GM19452 (cell line): ENCODE measurements around the gene SAMM50.

ENCODE experiments used
- ATAC-seq: cut with Tn5 transposase; IDR thresholded peaks from one replicate; pipeline ENCODE4 v1.9.1; 2021; ENCODE audit not compliant: unreplicated experiment

The SAMM50 gene

DNA sequence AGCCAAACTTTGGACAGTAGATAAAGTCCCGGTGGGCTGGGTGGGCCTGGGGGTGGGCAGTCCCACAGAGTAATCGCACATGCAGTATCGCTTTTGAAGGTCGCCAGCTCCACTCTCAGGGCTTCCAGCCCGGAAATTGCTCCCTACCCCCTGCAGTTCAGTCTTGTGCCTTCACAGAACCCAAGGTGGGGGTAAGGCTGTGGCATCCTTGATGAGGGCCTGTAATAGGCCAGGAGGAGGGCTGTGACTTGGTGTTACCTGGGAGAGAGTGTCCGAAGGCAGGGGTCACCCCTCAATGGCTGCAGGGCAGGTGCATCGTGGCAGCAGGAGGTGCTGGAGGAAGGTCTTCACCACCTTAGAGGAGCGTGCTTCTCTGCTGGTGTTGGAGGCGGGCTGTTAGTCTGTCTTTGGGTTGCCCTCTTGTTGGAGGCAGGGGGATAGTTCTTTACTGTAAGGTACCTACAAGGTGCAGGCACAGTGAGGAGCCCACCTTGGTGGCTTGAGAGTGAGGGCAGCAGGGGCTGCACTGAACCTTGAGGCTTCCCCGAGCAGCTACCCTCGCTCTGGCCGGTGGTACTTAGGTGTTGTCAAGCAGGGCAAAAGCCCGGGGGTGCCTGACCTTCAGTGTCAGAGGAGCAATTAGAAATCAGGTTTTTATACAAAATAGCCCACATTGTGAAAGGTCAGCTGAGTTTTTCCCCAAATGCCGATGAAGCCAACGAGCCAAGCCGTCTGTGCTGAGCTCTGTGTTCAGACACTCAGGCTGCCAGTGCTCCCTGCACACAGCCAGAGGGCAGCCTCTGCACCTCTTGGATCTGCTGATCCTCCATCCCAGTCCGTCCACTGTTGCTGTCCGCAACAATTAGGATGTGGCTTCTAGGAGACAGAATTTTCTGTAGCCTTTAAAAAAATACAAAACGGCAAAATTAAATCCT, 21.9 kb downstream of the SAMM50 start:
- ATAC-seq, result no peak

GRCh38 chr22:43978558-43978957, 23.3 kb downstream of the SAMM50 start:
- no peak for ATAC-seq

DNA sequence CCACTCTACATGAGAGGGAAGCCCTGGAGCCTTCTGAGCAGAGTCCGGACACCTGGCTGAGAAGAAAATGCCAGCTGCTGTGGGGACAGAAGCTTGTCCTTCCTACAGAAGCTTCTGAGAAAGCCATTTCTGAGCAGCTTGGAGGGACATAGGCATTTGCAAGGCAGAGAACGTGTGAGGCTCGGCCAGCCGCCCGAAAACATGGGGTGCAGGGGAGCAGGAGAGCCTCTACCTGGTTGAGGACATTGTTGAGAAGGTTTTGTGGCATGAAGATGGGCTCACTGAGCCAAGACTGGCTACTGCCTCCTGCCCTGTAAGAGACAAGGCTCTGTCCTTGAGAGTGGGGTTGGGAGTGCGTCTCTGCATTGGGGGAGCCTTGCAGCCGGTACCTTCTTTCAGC, 25.3 kb downstream of the SAMM50 start:
- ATAC-seq, result no peak

GRCh38 chr22:43980996-43981395, 25.8 kb downstream of the SAMM50 start:
- no peak for ATAC-seq

GRCh38 chr22:43983808-43984207, 28.6 kb downstream of the SAMM50 start:
- no peak for ATAC-seq

DNA sequence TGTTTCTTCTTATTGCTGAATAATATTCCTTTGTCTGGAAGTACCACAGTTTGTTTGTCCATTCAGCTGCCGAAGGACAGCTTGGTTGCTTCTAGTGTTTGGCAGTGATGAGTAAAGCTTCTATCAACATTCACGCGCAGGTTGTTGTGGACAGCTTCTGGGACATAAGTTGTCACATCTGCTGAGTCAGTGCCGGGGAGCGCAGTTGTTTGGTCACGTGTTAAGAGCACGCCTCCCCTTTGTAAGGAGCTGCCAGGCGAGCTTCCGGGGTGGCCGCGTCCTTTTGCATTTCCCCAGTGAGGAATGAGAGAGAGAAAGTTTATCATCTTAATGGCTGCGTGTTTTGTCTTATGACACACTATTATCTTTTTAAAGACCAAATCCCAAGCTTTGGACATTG, 30.3 kb downstream of the SAMM50 start:
- ATAC-seq, result no peak

DNA sequence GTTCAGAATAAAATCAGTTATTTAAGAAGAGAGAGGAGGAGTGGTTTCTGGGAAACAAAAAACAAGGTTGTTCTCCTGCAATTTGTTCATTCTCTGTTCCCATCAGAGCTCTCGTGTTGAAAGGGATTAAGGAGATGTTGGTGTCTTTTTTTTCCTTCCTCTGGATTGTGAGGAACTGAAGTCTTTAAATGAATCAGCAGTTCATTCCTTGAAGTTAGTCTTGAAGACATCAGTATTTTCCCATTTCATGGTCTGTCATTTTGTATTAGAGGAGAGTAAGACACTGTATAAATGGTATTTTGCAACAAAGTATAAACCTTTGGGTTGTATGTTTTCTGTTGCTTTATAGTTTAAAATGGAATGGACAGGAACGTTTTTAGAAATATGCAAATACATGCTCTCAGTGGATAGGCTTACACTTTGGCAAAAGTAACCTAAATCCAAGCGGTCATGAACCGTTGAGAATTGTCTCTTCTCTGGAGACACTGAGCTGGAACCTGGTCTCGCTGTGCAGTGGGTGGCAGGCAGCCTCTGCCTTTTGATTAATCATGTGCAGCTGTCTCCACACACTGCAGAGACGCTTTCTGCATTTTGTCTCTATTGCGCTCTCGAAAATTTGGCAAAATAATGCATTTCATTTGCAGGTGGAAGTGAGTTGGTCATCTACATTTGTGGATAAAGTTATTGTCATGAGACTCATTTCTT, 33.0 kb downstream of the SAMM50 start:
- ATAC-seq, result no peak

DNA sequence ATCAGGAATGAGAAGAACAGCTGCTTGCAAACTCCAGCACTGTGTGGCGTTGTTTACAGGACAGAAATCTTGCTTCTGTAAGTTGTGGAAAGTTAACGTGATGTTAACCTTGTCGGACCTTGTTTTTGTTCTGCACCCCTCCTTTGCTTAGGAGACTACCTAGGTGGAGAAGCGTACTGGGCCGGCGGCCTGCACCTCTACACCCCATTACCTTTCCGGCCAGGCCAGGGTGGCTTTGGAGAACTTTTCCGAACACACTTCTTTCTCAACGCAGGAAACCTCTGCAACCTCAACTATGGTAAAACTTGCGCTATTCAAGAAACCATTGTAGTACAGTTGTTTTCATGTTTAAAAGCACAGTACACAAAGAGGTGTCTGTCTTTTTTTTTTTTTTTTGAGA, 33.7 kb downstream of the SAMM50 start:
- no peak for ATAC-seq

DNA sequence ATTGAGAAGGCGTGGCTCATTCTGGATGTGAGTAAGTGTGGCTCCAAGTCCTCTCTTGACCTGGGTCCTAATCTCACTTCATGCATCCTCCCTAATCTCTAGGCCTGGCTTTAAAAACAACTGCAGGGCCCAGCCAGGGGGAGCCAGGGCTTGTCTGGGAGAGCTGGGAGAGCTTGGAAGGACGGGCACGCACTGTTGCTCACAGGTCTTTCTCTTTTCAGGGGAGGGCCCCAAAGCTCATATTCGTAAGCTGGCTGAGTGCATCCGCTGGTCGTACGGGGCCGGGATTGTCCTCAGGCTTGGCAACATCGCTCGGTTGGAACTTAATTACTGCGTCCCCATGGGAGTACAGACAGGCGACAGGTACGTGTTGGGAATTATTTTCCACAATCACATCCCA, 34.8 kb downstream of the SAMM50 start:
- ATAC-seq, result no peak

DNA sequence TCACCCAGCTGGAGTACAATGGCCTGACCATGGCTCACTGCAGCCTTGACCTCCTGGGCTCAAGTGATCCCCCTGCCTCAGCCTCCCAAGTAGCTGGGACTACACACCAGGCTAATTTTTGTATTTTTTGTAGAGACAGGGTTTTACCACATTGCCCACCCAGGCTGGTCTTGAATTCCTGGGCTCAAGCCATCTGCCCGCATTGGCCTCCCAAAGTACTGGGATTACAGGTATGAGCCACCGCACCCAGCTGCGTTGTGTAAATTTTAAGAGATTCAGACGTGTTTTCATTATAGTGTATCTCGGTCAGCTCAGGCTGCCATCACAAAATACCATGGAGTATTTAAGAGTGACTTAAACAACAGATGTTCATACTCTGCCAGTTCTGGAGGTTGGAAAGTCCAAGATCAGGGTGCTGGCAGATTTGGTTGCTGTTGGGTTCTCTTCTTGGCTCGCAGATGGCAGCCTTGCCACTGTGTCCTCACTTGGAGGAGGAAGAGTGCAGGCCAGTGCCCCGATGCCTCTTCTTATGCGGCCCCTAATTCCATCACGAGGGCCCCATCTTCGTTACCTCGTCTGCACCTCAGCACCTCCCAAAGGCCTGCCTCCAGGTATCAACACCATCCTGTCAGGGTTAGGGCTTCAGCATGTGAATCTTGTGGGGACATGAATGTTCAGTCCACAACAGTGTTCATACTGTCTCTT, 36.2 kb downstream of the SAMM50 start:
- no peak for ATAC-seq

DNA sequence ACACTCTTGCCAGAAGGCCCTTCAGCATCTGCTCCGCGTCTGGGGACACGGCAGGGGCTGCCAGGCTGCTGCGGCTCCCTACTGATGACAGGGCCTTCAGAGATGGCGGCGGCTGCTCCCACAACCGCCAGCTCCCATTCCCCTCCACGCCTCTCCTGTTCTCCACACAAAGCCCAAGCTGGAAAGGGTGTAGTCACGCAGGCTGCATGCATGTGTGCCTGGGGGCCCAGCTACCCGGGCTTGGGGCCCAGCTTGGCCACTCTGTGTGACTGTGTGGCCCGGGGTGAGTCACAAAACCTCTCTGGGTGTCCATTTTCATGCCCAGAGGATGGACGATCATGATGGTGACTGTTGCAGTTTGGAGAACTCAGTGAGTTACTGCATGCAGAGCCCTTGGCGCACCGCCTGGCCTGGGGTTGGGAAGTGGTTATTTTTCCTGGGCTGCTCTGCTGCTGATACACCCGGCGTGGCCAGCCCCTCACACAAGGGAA, 37.1 kb downstream of the SAMM50 start:
- ATAC-seq, result no peak

DNA sequence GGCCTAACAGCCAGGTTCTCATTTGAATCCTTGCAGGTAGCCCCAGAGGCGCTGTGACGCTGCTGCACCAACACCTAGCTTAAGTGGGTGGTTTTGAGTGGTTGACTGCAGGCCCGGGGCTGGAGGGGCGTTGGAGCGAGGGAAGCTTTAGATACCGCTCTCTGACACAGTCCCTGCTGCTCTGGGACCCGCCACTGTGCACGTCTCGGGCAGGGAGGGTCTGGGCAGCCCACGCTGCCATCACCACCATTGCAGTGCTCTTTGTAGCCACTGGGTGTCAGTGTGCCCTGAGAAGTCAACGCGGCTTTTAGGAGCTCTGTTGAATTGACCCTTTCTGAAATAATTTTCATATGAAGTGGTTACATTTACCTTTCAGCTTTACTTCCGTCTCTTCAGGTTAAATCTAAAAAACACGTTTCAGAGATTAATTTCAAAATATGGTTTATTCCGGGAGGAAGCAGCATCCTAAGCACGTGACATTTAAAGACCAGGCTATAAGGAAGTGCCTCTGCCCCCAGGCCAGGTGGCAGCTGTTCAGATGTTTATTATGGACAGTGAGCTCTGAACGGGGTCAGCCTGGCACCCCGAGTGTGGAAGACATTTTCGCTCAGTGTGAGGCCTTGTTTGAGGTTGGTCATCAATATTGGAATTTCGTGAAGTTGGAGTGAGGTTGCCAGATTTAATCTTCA, 38.0 kb downstream of the SAMM50 start:
- ATAC-seq, result no peak

DNA sequence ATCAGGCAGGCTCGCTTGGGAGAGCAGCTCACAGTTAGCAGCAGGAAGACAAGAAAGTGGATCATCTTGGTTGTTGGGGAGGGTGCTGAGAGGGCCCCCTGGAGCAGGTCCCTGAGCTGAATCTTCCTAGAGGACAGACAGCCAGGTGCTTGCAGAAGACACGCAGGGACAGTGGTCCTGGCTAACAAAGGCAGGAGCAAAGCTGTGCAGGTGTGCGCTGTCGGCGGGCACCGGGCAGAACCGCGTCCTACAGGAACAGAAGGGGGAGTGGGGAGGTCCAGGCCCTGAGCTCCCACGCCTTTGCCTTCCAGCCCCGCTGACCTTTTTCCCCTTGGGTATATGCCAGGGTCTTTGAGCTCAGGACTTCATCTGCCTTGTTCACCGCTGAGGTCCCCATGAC, 38.8 kb downstream of the SAMM50 start:
- no peak for ATAC-seq

DNA sequence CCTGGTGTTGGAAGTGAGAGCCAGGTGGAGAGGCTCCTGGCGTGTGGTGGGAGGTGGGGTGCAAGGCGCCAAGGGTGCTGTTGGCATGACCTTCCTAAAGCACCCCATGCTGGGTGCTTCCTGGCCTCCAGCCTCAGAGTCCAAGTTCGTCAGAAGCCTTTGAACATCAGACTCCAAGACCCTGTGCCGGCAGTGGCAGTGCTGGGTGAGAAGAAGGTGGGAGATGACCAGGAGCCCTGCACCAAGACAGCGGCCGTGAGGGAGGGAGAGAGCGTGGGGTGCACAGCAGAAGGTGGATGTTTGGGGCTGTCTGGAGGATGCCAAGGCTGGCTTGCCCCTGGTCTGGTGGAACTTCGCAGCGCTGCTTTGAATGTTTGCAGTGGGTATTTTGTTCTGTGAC, 39.2 kb downstream of the SAMM50 start:
- no peak for ATAC-seq

GRCh38 chr22:43995057-43995685, 39.9 kb downstream of the SAMM50 start:
- no peak for ATAC-seq

- ATAC-seq, result no peak
Measured at GRCh38 chr22:43995798-43996169, 40.5 kb downstream of the SAMM50 start.

DNA sequence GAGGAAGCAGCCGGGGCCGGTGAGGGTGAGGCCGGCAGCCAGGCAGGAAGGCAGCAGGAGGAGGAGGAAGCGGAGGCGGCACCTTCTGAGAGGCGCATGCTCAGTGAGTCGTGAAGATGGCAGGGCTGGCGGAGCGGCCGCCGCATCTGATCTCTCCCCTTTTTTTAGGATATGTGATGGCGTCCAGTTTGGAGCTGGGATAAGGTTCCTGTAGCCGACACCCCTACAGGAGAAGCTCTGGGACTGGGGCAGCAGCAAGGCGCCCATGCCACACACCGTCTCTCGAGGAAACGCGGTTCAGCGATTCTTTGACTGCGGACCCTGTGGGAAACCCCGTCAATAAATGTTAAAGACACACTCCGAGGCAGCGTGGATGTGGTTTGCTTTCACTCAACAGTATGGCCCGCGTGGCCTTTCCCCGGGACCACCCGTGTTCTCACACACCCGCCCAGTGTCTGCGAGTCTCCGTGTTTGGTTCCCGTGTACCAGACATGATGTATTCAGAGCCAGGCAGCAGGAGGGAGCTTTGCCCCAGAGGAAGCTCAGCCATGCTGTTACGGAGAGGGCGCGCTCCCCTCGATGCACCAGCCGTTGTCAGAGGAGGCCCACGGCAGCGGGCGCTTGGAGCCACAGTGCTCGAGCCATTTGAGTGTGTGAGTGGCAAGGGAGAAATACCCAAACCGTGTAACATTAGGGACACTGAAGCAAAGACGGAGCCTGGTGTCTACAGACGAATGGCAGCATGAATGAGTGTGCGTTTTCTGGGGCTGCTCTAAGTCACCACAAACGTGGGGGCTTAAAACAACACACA, 41.1 kb downstream of the SAMM50 start:
- ATAC-seq, result no peak

GRCh38 chr22:43996981-43997265, 41.7 kb downstream of the SAMM50 start:
- ATAC-seq, result no peak

DNA sequence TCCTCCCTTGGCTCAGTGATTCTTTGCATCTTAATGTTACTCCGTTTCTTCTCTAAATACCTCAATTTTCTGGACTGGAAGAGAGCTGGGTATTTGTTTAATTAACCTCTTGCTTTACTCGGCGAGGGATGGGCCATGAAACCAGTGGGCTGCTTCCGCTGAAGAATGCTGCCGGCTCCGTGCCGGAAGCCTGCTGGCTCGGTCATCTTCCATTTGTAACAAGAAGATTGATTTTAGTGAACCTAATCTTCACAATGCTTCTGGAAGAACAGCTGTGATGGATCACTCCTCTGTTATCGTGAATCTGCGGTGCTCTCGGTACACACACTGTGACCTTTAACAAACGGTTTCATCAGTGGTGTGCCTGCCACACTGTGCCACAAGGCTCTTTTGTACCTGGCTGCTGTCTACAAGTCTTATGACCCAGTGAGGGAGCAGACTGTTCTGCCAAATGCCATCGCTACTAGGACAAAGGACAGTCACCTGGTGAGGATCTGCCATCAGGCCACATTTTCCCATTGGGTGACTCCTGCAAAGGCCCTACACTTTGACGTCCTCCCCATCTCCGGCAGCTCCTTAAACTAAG, 43.5 kb downstream of the SAMM50 start:
- ATAC-seq, result no peak

- no peak for ATAC-seq
Measured at GRCh38 chr22:43999378-43999777, 44.1 kb downstream of the SAMM50 start.
